GM10847 (cell line): ENCODE measurements around the gene ETFB.

Experiments
- POLR2A ChIP-seq: IDR thresholded peaks from 2 replicates; pipeline ENCODE4 v1.6.1; 2011; ENCODE audit not compliant: insufficient read length; ENCODE audit errors: extremely low read depth

ETFB gene

DNA sequence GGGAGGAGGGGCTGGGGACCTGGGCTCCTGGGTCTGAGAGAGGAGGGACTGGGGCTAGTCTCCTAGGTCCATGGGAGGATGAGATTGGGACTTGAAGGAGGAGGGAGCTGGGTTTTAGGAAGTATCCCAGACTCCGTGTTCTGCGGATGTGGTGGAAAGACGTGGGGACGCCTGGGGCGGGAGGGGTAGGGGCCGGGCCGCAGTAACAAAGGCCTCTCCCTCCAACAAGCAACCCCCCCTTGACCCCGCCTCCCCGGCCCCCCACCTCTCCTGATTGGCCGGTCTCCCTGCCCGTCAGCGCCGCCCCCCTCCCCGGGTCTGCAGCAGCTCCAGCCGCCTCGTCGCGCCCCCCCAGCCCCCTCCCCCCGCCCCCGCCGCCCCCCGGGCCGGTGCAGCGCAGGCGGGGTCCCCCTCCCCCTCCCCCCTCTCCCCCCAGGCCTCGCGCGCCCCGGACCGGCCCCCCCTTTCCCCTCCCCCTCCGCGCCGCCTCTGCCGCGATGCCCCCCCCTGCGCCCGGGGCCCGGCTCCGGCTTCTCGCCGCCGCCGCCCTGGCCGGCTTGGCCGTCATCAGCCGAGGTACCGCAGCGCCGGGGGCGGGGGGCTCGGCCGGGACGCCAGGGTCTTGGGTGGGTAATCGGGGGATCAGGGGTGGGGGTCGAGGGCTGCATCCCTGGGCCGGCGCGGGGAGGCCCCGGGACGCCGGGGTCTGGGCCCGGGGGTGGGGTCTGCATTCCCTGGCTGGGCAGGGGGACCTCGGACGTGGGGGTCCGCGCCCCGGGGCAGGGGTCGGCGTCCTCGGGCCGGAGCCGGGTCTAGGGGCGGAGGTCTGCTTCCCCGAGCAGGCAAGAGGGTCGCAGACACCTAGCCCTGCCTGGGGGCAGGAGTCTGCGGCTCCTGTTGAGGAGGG lies 54.6 kb downstream of the ETFB start, which contains the start of gene IGLON5:
TSS of gene IGLON5 (plus strand) at position 294 of the 907 bp plus-strand sequence. CDS start at position 498, 204 bp downstream.
- TF ChIP-seq POLR2A = no peak

DNA sequence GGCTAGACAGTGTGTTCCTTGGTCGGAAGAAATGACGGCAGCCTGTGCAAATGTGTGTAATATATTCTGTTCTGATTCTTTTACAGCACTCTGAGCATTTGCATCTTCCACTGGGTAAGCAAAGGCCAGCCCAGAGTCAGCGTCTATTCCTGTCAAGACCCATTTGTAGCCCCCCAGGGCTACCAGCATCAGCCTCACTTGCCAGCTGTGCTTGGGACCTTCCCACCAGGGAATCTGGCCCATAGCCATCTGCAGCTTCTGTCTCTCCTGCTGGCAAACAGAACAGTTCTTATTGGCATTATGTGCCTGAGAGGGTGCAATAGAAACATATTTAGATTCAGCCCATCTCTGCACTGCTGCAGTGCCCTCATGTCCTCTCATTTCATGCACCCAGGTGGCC lies 60.7 kb downstream of the ETFB start:
- no peak for TF ChIP-seq POLR2A

DNA sequence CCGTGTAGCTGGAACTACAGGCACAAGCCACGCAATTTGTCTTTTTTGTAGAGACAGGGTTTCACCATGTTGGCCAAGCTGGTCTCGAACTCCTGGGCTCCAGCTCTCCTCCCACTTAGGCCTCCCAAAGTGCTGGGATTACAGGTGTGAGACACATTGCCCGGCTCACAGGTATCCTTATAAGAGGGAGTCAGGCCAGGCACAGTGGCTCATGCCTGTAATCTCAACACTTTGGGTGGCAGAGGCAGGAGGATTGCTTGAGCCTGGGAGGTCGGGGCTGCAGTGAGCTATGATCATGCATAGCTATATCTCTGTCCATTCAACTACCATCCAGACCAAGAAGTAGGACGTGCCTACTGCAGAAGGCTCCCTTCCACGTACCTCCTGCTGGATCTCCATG lies 64.9 kb downstream of the ETFB start:
- no peak for TF ChIP-seq POLR2A

DNA sequence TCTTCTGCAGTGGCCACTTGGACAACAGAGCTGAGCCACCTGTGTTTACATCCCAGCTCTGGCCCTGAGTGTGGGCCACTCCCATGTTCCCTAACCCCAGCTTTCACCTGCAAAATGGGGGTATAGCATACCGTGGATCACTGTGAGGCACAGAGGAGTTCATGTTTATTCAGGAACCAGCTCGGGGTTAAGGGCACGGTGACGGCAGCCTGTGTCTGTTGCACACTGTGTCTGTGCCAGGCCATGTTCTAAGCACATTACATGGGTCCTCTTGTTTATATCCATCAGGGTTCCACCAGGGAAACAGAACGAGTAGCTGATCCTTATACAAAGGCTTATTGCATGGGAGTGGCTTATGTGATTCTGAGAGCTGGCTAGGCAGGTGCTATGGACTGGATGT lies 68.8 kb downstream of the ETFB start:
- TF ChIP-seq POLR2A = no peak

DNA sequence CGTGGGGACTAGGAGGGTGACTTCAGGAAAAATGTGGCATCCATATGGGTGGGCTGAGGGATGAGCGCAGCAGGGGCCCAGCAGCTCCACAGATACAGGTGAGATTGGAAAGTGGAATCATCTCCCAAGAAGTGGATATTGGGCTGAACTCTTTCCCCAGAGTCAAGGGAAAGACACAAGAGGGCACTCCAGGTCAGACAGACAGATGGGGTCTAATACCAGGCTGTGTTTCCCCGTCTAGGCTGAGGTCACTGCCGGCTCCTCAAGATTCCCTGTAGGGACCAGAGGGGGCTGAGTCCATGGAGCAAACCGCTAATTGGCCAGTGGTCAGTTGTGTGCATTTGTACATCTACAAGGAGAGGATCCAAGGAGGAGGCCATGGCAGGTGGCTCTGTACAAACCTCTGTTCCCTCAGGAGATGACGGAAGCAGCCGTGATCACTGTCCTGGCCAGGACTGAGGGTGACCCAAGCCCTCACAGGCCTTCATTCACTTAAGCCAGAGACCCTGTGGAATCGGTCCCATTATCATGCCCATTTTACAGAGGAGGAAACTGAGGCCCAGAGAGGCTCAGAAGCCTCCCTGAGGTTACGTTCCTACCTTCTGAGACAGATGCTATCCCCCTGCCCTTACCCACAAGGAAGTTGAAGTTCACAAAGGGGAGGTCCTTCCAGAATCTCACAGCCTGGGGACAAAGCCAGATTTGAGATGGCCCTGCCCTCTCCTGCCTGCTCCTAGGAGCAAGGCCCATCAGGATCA lies 69.7 kb downstream of the ETFB start:
- no peak for TF ChIP-seq POLR2A

DNA sequence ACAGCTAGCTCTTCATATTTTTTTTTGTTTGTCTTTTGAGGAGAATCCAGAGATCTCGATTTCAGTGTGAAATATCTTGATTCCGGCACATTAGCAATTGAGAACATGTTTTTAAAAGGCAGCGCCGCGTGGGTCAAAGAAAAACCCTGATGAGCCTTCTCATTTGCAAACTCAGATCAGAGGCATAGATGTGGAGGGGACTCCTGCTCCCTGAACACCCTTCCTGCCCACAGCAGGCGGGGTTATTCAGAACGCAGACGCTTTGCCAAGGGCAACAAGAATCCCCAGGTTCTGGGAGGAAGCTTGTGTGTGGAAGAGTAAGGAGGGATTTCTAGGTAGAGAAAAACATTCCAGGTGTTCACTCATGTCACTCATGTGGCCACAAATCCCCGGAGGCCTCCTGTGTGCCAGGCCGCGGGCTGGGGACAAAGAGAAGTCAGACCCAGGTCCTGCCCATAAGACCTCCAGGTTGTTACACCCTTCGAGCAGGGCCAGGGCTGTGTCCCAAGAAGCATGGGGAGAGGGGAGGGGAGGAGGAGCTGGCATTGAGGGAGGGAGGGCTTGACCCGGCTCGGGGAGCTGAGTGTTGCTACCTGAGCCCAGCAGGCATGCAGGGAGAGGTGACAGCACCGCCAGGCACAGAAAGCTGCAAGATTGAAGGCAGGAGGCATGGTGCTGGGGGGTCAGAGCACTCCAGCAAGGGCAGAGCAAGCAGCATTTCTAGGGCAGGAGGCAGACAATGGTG lies 70.6 kb downstream of the ETFB start:
- no peak for TF ChIP-seq POLR2A
